Stimulated activated CD4-positive, alpha-beta T cell treated with anti-CD3 and anti-CD28 coated beads, Interleukin-1b, Interleukin-23, amount 100 ng/mL, for 24 hours (primary cell): Measurements from ENCODE around the gene SHQ1.
"Not testable (repeated sequence)": the region's sequence is repeated elsewhere in the genome, so short reads cannot be mapped to it uniquely, and the experiment has no call there.

Source experiments
- DNase-seq, 4 experiments: peaks; one replicate each; pipeline ENCODE4 v3.0.0-alpha.2; 2020; ENCODE audit warnings: low read depth in 4 of 4, low spot score in 1 of 4

The SHQ1 gene

GRCh38 chr3:72750405-72750965 is 97.8 kb downstream of the SHQ1 start:
- DNase-seq = no peak

- no peak for DNase-seq
These were observed 99.6 kb downstream of the SHQ1 start for GRCh38 chr3:72748659-72749058.

GRCh38 chr3:72746430-72747411 is 101.5 kb downstream of the SHQ1 start:
- no peak for DNase-seq

DNA sequence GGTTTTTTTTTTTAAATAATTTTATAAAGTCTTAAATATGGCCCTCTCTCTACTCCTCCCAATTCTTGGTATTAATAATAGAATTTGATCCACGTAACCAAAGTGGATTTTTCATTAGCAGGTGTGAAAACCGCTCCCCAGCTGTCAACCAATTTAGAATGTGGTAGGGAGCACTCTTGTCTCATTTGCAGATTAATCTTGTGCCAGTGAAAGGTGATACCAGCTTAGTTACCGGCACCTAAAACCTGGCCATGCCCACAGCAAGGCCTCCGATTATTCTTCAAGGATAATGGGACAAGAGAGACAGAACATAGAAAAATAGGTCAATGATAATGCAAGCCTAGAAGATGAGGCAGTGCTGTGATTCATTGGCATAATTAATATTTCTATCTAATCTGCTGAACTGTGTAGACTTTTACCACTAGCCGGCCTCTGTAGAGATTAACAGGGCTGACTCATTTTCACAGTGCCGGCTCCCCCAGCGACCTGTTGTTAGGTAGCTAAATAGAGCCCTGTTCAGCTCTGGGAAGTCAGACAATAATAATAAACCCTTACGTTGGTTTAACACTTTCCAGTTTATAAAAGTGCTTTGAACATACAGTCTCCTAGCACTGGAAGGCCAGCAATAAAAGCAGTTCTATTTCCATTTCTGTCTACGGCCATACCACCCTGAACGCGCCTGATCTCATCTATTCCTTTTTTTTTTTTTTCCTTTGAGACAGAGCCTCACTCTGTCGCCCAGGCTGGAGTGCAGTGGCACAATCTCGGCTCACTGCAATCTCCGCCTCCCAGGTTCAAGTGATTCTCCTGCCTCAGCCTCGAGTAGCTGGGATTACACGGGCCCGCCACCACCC is 102.9 kb downstream of the SHQ1 start:
- DNase-seq = no peak

- no peak for DNase-seq
These were observed 103.9 kb downstream of the SHQ1 start for GRCh38 chr3:72744330-72744729.

GRCh38 chr3:72739531-72740466 is 108.4 kb downstream of the SHQ1 start:
- DNase-seq = no peak

GRCh38 chr3:72738752-72739530 is 109.3 kb downstream of the SHQ1 start:
- DNase-seq = peak; percentile 45 to 61 (median 56)

DNA sequence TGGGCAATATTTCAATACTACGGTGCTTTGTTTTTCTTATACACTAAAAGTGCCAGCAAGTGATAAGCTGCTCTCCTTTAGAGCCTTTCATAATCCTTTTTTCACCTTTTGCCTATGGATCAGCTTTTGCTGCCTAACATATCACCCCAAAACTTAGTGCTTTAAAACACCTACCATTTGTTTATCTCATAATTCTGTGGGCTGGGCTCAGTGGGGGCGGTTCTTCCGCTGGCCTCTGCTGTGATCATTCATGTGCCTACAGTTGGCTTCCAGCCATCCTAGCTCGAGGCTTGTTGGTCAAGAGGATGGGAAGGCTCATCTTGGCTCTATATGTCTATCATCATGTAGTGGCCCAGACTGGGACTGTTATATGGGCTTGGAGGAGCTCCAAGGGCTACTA is 113.2 kb downstream of the SHQ1 start:
- not testable (repeated sequence) for DNase-seq

GRCh38 chr3:72733676-72734075 is 114.6 kb downstream of the SHQ1 start:
- no peak for DNase-seq

DNA sequence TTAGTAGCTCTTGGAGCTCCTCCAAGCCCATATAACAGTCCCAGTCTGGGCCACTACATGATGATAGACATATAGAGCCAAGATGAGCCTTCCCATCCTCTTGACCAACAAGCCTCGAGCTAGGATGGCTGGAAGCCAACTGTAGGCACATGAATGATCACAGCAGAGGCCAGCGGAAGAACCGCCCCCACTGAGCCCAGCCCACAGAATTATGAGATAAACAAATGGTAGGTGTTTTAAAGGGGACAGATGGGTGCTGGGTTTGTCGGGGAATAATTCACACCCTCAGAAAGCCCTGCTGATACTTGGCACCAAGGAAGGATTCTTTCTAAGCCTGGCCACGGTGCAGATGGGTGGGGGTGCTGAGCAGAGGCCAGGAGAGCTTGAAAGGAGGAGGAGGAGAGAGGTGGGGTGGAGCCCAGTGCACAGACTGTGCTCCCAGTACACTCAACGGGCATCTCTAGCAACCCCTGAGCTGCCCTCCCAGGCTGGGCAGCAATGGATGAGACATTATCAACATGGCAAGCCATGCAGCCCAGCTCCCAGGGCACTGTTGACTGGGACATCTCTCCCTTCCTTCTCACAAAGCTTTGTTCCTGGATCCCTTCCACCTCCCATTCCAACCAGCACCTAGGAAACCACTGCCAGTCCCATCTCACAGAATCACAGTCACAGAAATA is 115.4 kb downstream of the SHQ1 start:
- DNase-seq = not testable (repeated sequence)

- no peak for DNase-seq
These were observed 119.2 kb downstream of the SHQ1 start for GRCh38 chr3:72728958-72729467.

DNA sequence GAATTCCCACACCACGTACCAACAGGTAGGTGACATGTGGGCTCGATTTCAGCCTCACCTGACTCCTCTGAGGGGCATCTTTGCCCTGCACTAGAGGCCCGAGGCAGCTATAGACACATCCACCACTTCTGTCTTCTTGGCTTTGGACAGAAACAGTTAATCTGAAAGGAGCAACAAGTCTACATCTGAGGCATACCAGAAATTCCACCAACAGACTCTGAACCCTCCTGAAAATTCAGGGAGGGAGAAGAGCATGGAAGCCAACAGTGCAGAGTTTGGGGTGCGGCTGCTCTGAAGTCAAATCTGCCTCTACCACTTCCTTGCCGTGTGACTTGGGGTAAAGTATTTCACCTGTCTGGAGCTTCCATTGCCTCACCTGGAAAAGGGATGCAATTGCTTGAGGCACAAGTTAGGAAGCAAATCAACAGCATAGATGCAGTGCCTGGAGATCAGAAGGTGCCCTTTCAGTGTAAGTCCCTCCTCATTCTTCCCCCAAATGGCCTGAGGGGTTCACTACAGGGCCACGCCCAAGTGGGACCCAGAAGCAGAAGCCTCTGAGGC is 119.8 kb downstream of the SHQ1 start:
- DNase-seq = no peak

DNA sequence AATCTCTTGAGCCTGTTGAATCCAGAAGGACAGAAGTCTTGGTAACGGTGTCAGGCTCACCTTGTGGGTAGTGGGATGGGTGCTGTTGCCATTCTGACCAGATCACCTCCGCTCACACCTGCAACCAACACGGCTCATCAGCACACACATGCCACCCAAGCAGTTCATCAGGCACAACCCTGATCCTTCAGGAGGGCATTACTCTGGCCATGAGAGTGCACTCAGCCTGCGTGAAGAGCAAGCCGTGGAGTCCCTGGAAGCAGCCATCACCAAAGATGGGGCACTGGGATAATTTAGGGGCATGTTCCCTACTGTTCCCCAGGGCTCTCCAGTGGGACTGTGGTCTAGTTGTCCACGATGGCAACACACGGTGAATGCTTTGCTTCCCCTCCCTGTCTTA is 120.5 kb downstream of the SHQ1 start:
- DNase-seq = no peak

GRCh38 chr3:72727172-72727571 is 121.1 kb downstream of the SHQ1 start:
- no peak for DNase-seq

DNA sequence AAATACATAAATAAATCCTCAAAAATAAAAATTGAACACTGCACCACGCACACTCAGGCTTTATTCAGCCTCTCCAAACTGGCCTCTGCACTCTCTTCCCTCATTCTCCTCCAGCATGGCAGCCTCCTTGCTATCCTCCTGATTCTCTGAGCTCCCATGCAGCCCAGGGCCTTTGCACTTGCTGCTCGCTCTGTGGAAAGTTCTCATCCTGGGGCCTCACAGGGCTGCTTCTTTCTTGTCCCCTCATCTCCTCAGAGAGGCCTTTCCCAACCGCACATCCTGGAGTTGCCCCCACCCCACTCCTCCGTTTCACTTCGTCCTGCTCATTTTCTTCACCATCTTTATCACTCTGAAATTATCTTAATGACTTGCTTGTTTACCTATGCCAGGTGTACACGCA is 123.0 kb downstream of the SHQ1 start:
- no peak for DNase-seq

- DNase-seq = no peak
These were observed 124.2 kb downstream of the SHQ1 start for GRCh38 chr3:72724070-72724469.

GRCh38 chr3:72722930-72723726 is 125.1 kb downstream of the SHQ1 start:
- no peak for DNase-seq
